OCI-LY3 (cell line): ENCODE data around the gene MAP3K6.

Experiments used
- EZH2phosphoT487 ChIP-seq: fragments of 200-600 bp; shearing (Covaris generic); IDR thresholded peaks from 2 replicates; pipeline ENCODE4 v1.6.1; 2018; ENCODE audit warnings: antibody characterized with exemption, mixed run types, low read depth
- TF ChIP-seq, protein P1 (sequence below): fragments of 200-600, 300-600 bp; sonication (generic); IDR thresholded peaks from 2 replicates; pipeline ENCODE4 v1.5.1; 2014; ENCODE audit warnings: antibody characterized with exemption, low read length, low read depth

DNA sequence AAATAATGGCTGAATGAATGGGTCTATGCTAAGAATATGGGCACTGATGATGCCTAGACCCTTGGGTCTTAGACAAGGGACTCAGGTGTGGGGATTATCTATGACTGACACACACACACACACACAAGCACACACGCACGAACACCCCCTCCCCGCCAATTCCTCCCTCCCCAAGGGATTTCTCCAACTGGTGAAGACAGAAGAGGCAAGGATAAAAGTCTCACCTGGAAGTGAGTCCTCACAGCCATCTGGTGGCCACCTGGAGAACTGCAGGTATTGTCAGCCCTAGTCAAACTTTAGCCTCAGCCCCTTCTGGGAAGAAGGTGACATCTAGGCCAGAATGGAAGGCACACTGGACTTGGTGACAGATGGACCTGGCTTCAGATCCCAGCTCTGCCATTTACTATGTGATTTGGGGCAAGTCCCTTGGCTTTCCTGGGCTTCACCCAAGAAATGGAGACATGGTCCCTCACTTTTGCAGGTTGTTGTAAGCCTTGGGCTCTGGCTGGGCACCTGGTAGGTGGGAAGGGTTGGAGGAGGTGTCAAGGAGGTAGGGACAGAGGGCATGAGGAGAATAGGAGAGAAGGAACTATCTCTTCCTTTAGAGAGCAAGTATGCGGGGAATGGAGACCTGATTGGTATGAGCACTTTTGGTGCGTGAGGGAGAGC, 21.7 kb upstream of the MAP3K6 start:
- TF ChIP-seq, protein P1, sequence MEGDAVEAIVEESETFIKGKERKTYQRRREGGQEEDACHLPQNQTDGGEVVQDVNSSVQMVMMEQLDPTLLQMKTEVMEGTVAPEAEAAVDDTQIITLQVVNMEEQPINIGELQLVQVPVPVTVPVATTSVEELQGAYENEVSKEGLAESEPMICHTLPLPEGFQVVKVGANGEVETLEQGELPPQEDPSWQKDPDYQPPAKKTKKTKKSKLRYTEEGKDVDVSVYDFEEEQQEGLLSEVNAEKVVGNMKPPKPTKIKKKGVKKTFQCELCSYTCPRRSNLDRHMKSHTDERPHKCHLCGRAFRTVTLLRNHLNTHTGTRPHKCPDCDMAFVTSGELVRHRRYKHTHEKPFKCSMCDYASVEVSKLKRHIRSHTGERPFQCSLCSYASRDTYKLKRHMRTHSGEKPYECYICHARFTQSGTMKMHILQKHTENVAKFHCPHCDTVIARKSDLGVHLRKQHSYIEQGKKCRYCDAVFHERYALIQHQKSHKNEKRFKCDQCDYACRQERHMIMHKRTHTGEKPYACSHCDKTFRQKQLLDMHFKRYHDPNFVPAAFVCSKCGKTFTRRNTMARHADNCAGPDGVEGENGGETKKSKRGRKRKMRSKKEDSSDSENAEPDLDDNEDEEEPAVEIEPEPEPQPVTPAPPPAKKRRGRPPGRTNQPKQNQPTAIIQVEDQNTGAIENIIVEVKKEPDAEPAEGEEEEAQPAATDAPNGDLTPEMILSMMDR: peak; percentile 77
- TF ChIP-seq EZH2phosphoT487: no peak
